Midbrain (tissue), 1 donor: ENCODE data around the gene CD200.
"Not testable (repeated sequence)": the region's sequence is repeated elsewhere in the genome, so short reads cannot be mapped to it uniquely, and the experiment has no call there.

Source experiments
- DNase-seq: peaks from one replicate; lab custom pipeline; 2025; lab: John Stamatoyannopoulos, UW

The CD200 gene

GRCh38 chr3:112389961-112390360 lies 57.0 kb downstream of the CD200 start:
- no peak for DNase-seq

DNA sequence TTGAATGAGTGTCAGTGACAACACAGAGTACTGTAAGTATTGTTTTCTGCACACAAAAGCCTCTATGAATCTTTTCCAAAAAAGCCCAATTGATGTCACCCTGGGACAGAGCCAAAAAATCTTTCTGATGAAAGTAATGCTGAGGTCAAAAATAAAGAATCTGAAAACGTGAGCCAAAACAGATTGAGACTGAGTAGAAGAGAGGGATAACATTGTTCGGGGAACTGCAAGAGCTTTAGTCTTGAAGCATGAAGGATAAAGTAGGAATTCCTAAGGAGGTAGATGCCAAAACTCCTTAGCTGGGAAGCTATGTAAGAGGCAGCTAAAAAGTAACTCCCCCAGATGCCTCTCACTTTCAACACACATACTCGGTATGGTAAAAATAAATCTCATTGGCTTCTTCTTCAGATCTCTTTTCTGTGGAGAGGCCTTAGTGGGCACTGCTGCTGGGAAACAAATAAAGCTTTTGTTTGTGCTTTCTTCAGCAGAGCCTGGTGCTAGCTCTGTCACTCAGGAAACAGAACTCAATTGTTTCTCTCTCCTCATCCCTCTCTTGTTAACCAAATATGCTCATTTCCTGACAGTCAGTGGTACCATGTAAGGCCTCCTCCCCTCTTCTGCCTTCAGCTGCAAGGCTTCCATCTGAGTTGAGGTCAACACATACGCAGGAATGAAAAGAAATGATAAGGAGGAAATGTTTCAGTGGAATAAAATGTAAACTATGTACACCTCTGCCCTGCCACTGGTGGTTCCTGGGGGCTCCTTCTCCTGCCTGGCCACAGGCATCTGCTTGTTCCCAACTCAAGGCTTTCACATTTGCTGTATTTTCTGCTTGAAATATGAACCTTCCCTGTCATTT lies 58.1 kb downstream of the CD200 start:
- DNase-seq: peak; percentile 83

- DNase-seq: peak; percentile 36
Measured at GRCh38 chr3:112391648-112392047, 58.7 kb downstream of the CD200 start.

DNA sequence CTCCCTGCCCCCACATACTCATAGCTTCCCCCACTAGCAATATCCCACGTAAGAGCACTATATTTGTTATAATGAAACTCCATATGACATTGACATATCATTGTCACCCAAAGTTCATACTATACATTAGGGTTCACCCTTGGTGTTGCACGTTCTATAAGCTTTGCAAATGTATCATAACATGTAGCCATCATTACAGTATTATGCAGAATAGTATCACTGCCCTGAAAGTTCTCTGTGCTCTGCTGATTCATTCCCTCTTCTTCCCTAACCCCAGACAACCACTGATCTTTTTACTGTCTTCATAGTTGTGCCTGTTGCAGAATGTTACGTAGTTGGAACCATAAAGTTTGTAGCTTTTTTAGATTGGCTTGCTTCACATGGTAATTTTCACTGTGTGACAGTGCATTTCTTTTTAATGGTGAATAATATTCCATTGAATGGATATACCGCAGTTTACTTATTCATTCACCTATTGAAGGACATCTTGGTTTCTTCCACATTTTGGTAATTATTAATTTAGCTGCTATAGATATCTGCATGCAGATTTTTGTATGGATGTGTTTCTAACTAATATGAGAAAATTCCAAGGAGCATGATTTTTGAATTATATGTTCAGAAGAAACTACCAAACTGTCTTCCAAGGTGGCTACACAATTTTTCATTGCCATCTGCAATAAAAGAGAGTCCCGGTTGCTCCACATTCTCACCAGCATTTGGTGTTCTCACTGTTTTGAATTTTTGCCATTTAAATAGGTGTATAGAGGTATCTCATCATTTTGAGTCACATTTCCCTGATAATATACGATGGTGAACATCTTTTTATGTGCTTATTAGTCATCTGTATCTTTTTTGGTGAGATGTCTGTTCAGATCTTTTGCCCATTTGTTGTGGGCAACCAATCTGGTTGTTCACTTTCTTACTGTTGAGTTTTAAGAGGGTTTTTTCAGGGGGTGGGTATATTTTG lies 59.7 kb downstream of the CD200 start:
- DNase-seq: no peak

- DNase-seq: no peak
Measured at GRCh38 chr3:112393360-112393728, 60.4 kb downstream of the CD200 start.

- no peak for DNase-seq
Measured at GRCh38 chr3:112394003-112394640, 61.2 kb downstream of the CD200 start.

DNA sequence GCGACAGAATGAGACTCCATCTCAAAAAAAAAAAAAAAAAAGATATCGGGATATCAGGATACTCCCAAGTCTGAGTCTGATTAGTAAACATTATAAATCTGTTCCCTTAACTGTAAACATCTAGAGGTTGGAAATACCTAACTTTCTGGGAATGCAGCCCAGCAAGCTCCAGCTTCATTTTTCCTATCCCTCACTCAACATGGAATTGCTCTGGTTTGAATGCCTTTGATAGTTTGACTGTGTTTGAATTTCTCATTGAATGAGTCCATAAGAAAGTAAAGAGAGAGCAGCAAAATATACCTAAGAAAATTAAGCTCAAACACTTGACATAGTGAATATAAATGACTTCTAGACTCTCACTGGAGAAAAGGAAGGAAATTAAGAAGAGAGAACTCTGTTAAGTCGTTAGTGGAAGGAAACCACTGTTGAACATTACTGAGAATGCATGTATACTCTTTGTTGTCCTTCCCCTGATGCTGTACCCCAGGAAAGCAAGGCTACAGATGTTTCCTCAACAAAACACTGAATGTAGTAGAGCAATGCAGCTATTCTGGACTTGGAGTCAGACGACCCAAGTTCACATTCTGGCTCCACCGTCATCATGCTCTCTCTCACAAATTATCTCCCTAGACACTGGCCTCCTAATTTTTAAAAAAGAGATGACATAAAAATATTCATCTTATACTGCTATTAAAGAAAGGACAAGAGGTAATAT lies 62.4 kb downstream of the CD200 start:
- no peak for DNase-seq

- no peak for DNase-seq
Measured at GRCh38 chr3:112395896-112396290, 62.9 kb downstream of the CD200 start.

DNA sequence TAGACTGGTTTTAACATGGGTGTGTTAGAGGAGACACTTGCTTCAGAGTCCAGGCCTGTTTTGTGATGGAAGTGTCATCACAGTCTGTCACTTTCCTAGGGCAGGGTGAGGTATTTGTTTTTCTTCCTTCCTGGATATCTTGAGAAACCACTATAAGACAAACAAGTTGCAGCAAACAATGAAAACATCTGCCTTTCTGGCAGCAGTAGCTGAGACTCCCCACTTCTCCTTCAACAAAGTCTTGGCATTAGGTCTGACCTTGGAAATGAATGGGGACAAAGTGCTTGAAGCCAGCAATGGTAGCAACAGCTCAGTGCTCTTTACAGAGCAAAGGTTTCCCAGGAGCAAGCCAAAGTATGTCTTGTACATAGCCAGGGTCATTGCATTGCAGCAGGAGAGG lies 64.6 kb downstream of the CD200 start:
- DNase-seq: no peak

DNA sequence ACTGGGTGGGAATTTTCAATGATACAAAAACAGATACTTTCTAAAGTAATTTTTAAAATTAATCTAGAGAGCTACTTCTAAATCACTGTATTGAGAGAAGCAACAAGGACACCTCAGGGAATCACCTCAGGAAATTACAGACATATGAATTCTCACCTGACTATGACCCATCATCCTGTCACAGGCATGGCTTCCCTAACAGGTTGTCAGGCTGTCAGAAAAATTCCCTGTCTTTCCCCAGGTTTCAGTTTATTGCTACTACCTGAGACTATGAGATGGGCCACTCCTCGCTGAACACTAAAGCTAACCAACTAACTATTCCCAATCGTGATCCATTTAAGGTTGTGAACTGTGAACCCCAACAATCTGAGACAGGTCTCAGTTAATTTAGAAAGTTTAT lies 66.1 kb downstream of the CD200 start:
- no peak for DNase-seq

GRCh38 chr3:112399554-112399953 lies 66.6 kb downstream of the CD200 start:
- not testable (repeated sequence) for DNase-seq

GRCh38 chr3:112400317-112400716 lies 67.4 kb downstream of the CD200 start:
- not testable (repeated sequence) for DNase-seq

DNA sequence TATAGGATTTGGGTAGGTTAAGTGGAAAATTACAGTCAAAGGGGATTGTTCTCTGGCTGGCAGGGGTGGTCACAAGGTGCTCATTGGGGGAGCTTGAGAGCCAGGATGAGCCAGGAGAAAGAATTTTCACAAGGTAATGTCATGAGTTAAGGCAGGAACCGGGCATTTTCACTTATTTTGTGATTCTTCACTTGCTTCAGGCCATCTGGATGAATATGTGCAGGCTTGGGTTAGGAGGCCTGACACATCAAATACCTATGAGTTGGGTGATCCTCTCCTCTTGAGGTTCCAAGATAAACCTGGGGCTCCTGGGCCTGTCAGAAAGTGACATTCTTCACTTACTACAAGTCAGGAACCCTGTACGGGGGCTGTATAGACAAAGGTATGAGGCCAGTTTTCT lies 68.7 kb downstream of the CD200 start:
- no peak for DNase-seq

DNA sequence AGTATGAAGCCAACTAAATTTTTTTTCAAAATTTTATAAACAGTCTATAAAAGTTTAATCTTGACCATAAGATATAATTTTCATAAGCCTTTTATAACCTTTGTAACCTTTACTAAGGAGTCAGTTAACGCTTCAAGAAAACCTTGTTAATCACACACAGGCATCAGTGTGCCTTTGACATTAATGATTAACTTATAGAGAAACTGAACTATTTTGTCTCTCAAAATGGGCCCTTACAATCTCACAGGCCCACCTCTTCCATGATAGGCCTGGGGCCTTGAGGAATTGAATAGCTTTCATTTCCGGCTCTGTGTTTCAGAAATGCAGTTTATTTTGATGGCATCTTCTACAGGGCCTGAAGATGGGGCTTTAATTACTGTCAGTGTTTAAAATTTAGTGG lies 70.1 kb downstream of the CD200 start:
- no peak for DNase-seq

DNA sequence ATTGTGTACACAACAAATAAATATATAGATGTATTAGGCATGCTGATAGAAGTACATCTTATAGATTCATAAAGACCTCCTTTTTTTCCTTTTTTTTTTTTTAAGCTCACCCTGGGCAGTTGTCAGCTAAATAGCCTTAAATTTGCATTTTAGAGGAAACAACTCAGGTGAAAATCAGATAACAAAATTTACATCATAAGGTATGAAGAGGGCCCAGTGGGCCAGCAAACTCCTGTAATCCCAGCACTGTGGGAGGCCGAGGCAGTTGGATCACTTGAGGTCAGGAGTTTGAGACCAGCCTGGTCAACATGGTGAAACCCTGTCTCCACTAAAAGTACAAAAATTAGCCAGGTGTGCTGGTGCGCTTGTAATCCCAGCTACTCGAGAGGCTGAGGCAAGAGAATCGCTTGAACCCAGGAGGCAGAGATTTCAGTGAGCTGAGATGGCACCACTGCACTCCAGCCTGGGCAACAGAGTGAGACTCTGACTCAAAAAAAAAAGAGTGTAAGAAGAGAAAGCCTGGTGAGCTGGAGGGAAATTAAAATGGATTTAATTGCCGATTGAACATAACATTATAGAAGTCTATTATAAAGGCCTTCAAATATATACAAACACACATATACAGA lies 72.1 kb downstream of the CD200 start:
- DNase-seq: not testable (repeated sequence)

- DNase-seq: no peak
Measured at GRCh38 chr3:112405845-112406244, 72.9 kb downstream of the CD200 start.

- no peak for DNase-seq
Measured at GRCh38 chr3:112407214-112407887, 74.4 kb downstream of the CD200 start.

DNA sequence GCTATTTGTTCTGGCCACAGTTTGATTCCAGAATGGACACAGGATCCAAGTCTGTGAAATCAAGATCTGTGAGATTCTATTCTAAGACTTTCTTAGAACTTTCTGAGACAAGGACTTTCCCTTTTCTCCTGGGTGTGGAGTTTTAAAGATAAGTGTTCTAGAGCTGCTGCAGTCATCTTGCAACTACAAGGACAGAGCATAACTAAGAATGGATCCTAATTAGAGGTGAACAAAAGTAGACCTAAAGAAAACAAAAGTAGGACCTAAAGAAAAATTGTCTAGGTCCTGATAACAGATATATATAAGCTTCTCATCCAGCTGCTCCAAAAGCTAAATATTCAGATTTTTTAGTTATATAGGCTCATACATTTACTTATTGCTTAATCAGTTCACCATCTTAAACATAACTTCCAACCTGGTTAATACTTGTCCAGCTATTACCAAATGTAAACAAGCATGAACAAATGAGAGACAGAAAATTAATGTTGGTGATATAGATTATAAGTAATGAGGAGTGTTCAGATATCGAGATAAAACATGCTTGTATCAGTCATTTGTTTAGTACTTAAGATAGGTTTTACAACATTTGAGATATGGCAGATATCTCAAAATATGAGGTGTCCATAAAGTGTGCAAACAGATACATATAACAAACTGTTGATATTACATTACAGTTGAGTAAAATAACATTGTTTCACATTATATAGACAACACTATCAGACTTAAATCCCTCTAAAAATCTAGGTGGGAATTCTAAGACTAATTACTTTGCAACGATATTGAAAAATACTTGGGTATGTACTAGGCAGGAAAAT lies 75.1 kb downstream of the CD200 start:
- DNase-seq: no peak

DNA sequence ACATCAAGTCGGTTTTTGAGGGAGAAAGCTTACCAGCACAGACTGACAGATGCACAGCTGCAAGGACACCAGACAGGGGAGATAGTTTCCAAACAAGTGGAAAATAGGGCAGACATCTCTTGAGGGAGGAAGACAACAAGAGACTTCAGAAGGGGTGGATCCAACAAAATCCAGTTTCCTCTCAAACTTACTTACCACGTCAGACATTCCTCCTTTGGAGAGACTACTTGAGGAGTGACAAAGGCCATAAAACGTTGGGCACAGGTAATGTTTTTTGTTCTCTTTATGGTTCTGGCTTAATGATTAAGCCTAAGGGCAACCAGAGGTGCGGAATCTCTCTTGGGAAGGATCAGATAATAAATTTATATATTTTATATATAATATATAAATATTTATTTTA lies 76.1 kb downstream of the CD200 start:
- no peak for DNase-seq

DNA sequence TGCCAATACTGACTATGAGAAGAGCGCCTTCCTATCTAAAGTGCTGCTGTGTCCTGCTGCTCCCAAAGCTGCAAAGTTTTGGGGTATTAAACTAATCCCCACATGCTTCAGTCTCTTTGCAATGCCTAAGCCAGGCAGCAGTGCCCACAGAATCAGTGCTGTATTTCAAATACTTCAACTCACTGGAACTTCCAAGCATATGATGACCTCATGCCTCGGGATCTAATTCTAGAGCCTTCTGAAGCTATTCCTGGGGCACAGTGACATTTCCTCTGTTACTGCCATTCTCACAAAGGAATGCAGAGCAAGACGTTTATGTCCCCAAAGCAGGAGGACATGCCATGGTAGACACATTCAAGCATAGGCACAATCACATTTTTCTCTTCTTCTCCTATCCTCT lies 78.5 kb downstream of the CD200 start:
- DNase-seq: no peak
